HG03159 (cell line): ENCODE measurements around the gene GNAT2.
A peak's percentile ranks its signal among the peaks of the same experiment; 100 is the strongest.
"Not testable (repeated sequence)": the region's sequence is repeated elsewhere in the genome, so short reads cannot be mapped to it uniquely, and the experiment has no call there.

ENCODE experiments used
- ATAC-seq: cut with Tn5 transposase; IDR thresholded peaks from one replicate; pipeline ENCODE4 v1.9.1; 2021; ENCODE audit warnings: mild to moderate bottlenecking, moderate library complexity; ENCODE audit not compliant: unreplicated experiment

The GNAT2 gene

GRCh38 chr1:109619576-109620400, at the start of gene GNAT2, which contains the start of gene AMPD2:
Gene GNAT2 (minus strand): TSS chr1:109619616. CDS start chr1:109612870, 6,746 bp downstream.
Gene AMPD2 (plus strand): TSS chr1:109619837. CDS start chr1:109621176, 1,339 bp downstream.
- ATAC-seq = peak; percentile 56

GRCh38 chr1:109668123-109668775, 48.8 kb upstream of the GNAT2 start:
- no peak for ATAC-seq

DNA sequence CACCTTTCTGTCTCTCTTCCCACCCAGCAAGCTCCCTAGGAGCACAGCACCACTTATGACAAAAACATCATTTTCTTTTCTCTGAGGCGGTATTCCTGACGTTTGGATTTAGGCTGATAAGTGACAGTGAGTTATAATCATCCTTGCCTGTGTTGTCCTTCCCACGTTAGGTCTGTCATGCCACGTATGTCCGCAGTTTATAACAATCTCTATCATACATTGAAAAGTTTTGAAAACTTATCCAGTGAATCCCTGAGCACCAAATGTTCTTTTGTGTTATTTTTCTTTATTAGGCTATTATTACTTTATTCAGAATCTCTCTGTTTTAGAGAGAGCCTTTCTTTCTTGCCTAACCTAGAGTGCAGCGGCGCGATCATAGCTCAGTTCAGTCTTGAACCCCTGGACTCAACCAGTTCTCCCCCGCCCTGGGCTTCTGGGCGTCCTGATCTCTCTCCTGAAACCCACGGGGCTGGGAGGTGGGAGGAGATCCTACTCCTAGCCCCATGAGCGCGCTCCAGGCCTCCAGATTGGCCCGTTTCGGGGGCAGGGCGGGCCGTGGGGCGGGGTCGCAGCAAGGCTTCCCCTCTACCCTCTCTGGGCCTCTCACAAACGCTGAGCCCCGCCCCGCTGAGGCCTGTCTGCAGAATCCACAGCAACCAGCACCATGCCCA, 48.2 kb upstream of the GNAT2 start, which contains the start of gene GSTM2:
GSTM2 (plus strand) TSS at position 606 of the 671 bp plus-strand sequence; CDS start at position 665, 59 bp downstream.
- peak; percentile 83 for ATAC-seq

- no peak for ATAC-seq
Observed at GRCh38 chr1:109664671-109665070, 45.3 kb upstream of the GNAT2 start.

DNA sequence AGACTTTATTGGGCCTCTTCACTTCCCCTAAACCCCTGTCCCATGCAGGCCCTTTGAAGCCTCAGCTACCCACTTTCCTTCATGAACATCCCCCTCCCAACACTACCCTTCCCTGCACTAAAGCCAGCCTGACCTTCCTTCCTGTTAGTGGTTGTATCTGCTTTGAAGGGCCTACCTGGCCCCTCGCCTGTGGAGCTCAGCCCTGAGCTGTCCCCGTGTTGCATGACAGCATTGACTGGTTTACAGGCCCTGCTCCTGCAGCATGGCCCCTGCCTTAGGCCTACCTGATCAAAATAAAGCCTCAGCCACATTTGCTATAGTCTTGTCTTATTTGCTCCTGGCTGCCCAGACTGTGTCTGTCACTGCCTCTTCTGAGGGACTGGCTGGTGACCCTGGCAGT, 42.0 kb upstream of the GNAT2 start:
- ATAC-seq = no peak

GRCh38 chr1:109660691-109661026, 41.2 kb upstream of the GNAT2 start:
- ATAC-seq = not testable (repeated sequence)

DNA sequence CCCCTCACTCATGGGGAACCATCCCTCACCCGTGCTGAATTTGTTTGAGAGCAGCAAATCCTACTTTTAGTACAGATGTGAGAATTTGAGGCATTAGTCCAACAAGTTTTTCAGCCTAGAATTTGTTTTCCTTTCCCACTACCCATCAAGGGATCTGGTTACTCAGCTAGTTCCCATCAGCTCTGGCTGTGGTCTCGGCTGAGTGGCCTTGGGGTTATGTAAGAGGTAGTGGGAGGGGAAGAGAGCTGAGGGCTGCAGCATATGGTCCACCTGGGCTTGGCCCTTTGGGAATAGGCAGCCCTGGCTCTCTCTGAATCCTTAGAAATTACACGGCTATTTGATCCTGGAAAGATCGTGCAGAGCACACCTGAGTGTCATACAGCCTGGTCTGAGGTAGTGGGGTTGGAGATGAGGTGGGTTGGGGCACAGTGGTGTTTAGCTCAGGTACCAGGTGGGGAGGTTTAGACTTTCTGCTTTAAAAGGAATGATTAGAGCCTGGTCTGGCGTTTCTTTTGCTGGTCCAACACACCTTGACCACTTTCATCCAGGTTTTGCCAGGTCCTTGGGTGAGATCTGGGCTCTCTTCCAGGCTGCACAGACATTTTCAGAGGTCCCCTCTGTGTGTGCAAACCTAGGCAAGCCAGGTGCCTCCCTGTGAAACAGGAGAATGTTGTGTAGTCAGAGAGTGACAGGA, 40.7 kb upstream of the GNAT2 start:
- no peak for ATAC-seq

GRCh38 chr1:109659145-109659544, 39.7 kb upstream of the GNAT2 start:
- ATAC-seq = no peak

GRCh38 chr1:109658533-109659042, 39.2 kb upstream of the GNAT2 start:
- no peak for ATAC-seq

DNA sequence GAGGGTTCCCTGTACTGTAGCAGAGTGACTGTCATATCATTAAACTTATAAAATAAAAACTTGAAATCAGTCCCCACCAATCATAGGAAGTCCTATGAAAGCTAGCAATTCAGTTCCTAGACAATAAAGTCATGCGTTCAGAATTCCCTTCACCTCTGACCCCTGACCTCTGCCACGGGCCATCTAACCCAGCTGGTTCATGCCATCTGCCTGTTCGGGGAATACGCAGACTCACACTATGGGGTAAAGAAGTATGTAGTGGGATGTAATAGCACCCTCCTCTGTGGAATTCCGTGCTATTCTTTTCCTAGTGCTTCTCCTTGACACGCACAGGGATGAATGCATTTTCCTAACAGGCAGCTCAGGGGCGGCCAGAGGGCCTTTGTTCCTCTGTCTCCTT, 38.6 kb upstream of the GNAT2 start:
- no peak for ATAC-seq

- no peak for ATAC-seq
Observed at GRCh38 chr1:109657395-109657794, 38.0 kb upstream of the GNAT2 start.

- peak; percentile 84 for ATAC-seq
Observed at GRCh38 chr1:109655615-109656519, 36.5 kb upstream of the GNAT2 start, which contains the start of gene GSTM4. Gene GSTM4 (plus strand): TSS chr1:109656099. CDS start chr1:109656390, 291 bp downstream.

- ATAC-seq = no peak
Observed at GRCh38 chr1:109654519-109654918, 35.1 kb upstream of the GNAT2 start.

DNA sequence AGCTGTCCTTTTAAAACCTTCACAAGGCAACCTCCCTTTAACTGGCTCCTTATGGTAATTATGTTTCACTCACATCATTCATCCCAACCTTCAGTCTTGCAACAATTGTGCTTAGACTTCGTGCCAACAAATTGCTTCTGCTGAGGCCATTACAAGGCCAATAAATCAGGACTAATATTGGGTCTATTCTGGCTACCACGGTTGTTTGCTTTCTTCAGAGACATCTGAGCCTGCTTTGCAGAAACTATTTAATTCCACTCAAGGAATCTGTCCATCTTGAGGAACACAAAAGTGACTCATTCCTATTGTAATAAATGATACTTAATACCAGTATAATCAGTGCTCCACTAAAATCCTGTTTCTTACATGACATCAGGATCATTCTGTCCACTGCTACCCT, 33.9 kb upstream of the GNAT2 start:
- no peak for ATAC-seq

- ATAC-seq = no peak
Observed at GRCh38 chr1:109652402-109652801, 33.0 kb upstream of the GNAT2 start.

DNA sequence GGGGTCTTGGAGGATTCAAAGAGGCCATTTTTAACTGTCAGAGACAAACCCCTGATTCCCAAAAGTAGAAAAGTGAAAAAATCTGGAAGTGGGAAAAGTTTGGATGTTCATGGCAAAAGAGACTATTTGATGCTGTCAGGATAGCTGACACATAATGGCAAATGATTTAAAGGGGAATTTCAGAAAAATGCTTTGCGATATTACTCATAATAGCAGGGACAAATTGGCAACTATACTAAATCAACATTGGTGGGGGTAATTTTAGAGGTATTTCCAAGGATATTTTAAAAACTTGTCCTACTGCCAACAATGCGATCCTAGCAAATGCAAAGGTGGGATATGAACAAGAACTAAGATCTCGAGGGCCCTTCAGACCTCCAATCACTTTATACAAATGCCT, 31.2 kb upstream of the GNAT2 start:
- ATAC-seq = no peak

DNA sequence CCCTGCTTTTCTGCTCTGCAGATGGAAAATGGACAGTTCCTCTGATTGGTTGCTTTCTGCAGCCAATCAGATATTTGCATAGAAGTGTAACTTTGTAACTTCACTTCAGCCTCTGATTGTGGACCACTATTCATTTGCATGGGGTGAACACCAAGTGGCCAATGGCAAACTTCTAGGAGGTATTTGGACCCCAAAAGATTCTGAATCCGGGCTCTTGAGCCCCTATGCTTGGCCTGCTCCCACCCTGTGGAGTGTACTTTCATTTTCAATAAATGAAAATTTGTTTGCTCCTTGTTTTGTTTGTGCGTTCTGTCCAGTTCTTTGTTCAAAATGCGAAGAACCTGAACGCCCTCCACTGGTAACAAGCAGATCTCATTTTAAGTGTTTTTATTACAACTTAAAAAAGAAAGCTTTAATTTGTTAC, 30.1 kb upstream of the GNAT2 start:
- ATAC-seq = no peak

DNA sequence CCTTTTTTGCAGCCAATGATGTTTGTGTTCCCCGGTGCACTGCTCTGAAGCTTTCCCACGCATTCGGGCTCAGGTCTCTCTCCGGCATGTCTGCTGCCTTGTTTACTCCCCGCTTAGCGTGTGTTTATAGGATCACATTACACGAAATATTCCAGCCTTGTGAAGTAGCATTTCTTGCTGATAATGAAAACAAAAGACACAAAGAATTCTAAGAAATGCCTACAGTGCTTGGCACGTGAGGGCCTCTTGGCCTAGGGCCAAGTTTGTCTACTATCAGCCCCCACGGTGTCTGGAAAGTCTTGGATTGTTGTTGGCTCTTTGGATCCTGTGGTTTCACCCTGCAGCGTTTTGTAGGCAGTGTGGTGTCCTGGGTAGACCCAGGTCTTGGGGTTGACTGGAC, 25.3 kb upstream of the GNAT2 start:
- ATAC-seq = no peak

DNA sequence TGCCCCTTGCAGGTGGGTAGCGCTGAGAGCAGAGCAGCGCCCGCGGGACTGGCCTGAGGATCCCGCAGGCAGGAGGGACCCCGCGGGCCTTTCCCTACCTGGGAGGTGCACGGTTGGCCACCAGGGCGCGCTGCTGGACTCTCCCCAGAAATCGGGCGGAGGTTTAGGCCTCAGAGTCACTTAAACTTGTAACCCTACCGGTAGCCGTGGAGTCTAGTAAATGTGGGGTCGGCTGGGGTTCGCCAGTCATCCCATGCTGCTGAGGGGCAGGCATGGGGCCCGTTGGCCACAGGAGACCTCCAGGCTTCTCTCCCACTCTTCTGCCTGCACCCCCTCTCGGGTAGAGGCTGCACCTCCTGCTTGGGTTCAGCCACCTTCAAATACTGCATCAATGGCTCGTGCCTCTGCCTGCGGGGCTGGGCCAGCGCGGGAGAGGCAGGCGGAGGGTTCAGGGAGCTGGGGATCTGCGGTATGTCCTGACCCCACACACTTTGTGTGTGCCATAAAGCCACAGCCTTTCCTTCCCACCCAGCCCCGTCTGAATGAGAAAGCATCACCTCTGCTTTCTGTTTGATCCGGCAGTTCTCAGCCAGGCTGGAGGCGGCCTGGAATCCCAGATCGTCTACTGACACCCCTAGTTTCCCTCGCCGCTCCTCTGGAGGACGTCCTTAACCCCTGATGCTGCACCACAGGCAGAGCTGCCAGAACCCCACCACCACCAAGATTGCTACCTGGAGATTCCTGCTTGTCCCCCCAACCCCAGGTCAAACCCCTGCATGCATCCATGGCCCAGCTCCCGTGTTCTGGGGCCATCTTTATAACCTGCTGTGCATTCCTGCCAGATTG, 24.2 kb upstream of the GNAT2 start:
- ATAC-seq = peak; percentile 85
